Activated naive CD4-positive, alpha-beta T cell treated with anti-CD3 and anti-CD28 coated beads, Interleukin-2, amount 50 U/mL, for 16 hours (primary cell): ENCODE results near the gene CPLX1.

Source experiments
- DNase-seq: peaks from one replicate; pipeline ENCODE4 v3.0.0-alpha.2; 2020

Gene CPLX1

DNA sequence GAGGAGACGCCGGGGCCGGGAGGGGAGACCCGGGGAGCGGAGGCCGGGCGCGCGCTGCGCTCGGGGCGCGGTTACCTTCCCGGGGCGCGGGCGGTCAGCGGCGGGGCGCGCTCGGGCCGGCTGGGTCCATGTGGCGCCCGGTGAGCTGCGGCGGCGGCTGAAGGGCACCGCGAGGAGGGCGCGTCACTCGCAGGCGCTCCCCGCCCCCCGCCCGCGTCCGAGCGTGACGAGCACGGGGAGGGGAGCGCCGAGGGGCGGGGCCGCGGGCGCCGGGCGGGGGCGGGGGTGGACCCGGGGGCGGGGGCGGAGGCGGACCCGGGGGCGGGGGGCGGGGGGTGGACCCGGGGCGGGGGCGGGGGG lies at the start of gene CPLX1:
TSS of gene CPLX1 (minus strand) at position 159 of the 360 bp plus-strand sequence. CDS start 1,607 bp downstream, outside the sequence.
- no peak for DNase-seq

GRCh38 chr4:874971-875817 lies 49.3 kb upstream of the CPLX1 start:
- no peak for DNase-seq

GRCh38 chr4:874056-874455 lies 48.1 kb upstream of the CPLX1 start:
- no peak for DNase-seq

DNA sequence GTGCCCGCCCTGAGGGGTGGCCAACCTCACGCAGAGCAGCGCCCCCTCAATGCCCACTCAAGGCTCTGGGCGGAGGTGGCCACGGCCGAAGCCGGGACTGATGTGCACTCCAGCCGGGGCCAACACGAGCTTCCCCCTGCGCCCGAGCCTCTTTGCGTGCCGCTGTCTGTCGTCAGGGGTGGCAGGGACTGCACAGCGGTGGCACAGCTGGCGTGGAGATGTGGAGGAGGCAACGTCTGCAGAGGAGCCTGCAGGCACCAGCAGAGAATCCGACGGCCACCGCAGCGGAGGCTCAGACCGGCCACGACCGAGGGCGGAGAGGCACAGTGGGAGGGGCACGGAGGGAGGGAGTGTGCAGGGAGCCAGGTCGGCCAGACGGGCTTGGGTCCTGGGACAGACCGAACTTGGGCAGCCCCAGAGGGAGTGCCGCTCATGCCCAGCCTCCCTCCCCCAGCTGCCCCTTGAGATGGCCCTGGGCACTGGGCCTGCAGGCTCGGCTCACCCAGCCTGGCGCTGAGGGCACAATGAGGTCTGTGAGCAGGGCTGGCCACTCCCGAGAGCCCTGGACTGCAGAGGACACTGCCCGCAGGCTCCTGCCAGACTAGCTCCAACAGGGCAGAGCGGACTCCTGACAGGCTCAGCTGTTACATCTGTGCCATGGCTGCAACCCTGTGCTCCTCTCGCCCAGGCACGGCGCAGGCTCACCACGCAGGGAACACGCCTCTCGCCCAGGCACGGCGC lies 46.5 kb upstream of the CPLX1 start:
- DNase-seq: no peak

DNA sequence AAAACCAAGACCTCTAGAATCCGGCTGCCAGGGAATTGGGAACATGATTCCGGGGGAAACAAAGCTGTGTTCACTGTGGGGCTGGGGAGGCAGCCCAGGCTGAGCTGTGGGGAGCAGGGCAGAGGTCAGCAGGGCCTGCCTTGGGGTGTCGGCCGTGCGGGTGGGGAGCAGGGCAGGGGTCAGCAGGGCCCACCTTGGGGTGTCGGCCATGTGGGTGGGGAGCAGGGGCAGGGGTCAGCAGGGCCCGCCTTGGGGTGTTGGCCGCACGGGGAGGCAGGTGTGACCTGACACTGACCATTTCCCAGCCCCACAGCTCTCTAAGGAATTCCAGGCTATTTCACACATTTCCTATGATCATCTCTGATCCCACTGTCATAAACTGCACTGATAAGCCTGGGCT lies 45.6 kb upstream of the CPLX1 start:
- DNase-seq: no peak

GRCh38 chr4:870951-871350 lies 45.0 kb upstream of the CPLX1 start:
- DNase-seq: no peak

DNA sequence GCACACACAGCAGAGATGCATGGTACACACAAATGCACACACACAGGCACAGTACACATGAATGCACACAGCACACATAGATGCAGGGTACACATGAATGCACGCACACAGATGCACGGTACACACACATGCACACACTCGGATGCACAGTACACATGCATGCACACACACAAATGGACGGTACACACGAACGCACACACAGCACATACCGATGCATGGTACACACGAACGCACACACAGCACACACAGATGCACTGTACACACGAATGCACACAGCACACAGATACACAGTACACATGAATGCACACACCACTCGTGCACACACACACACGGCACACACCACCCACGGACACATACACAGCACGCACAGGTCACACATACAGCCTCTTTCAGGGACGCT lies 43.8 kb upstream of the CPLX1 start:
- DNase-seq: no peak

- no peak for DNase-seq
These were observed 42.5 kb upstream of the CPLX1 start for GRCh38 chr4:868421-868820.

DNA sequence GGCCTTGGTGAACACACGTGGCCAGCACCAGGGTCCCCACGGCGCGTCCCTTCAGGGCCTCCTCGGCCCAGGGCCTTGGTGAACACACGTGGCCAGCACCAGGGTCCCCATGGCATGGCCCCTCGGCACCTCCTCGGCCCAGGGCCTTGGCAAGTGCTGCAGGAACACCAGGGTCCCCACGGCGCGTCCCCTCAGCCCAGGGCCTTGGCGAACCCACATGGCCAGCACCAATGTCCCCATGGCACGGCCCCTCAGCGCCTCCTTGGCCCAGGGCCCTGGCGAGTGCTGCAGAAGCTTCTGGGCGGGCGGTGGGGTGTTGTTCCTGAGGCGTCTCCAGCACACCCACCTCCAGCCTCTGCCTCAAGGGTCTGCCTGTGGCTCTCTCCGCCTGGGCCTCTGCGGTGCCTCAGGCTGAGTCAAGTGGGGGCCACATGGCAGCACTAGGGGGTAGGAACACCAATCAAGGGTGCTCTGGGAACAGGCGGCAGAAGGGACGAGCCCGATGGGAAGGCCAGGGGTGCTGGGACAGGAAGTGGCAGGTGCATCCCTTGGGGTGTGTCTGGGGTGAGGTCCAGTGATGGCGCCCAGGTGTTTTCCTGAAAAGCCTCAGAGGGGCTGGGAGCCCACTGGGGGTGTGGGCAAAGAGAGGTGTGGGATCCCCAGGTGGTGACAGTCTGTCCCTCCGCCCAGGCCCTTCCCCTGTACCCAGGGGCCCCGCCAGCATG lies 41.8 kb upstream of the CPLX1 start:
- DNase-seq: no peak

DNA sequence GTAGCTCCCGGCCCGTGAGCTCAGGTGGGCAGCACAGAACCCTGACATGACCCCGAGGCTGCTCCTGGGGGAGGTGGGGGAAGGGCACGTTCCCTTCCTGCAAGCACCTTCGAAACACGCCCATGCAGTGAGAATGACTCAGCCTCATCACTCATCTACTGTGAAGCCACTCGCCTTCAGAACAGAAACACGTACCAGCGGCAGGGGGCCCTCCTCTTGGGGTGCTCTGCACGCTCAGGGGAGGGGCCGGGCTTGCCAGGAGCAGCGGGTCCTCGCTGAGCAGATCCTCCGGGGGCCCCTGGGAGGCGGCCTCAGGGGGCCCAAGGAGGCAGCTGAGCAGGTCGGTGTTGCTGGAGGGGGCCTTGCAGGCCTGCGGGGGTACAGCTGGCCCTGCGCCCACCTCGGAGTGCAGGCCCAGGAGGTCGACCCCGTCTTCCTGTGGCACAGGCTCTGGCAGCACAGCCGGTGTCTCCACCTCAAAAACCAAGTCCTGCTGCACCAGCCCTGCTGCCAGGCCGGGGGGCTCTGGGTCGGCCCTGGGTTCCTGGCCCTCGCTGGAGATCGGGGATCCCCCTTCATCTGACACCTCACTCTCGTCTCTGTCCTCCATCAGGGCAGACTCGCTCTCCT lies 40.9 kb upstream of the CPLX1 start:
- no peak for DNase-seq

- no peak for DNase-seq
These were observed 40.3 kb upstream of the CPLX1 start for GRCh38 chr4:866068-866760.

DNA sequence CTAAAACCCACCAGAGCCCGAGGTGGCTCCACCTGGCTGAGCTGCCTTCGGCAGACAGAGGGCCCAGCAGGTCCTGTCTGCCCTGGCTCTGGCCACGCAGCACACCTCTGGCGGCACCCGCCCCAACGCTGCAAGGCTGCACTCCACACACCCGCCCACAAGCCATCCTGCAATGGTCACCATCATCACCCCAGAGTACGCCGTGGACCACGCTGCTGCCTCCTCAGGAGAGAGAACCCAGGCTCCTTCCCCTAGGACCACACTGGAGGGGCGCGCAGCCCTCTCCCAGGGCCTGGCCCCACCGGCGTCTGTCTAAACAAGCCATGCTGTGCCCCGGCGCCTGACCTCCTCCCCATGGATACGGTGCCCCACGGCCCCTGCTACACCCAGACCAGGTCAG lies 39.6 kb upstream of the CPLX1 start:
- no peak for DNase-seq

GRCh38 chr4:865121-865465 lies 39.2 kb upstream of the CPLX1 start:
- no peak for DNase-seq

- DNase-seq: no peak
These were observed 38.7 kb upstream of the CPLX1 start for GRCh38 chr4:864456-865120.

DNA sequence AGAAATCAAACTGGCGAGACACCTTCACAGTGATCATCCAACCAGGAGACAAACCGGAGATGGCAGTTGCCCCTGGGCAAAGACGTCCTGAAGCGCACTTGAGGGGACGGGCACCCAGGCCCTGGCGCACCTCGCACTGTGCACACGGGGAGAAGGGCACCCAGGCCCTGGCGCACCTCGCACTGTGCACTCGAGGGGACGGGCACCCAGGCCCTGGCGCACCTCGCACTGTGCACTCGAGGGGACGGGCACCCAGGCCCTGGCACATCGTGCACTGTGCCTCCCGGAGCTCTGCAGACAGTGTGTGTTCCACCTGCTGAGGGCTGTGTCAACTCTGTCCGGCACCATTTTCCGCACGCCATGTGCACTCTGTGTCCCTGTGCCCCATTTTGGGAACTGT lies 34.6 kb upstream of the CPLX1 start:
- DNase-seq: peak; percentile 6

GRCh38 chr4:859496-859895 lies 33.6 kb upstream of the CPLX1 start:
- DNase-seq: no peak

GRCh38 chr4:858831-859451 lies 33.0 kb upstream of the CPLX1 start:
- DNase-seq: peak; percentile 10

DNA sequence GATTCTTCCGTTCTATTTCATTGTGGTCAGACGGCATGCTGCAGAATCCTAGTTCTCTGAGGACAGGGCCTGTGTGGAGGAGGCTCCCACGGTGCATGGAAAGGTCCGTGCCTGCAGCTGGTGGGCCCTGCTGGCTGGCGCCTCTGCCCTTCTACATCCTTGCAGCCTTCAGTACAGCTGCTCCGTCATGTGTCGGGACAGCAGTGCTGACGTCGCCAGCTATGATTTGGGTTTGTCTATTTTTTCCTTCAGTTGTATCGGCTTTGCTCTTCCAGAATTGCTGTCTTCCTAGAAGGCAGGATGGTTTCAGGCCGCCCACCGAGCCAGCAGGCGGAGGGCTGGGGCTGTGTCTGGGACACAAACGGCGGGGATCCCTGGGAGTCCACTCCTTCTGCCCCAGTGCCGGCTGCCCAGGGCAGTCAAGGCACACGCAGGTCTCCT lies 32.1 kb upstream of the CPLX1 start:
- peak; percentile 5 for DNase-seq

DNA sequence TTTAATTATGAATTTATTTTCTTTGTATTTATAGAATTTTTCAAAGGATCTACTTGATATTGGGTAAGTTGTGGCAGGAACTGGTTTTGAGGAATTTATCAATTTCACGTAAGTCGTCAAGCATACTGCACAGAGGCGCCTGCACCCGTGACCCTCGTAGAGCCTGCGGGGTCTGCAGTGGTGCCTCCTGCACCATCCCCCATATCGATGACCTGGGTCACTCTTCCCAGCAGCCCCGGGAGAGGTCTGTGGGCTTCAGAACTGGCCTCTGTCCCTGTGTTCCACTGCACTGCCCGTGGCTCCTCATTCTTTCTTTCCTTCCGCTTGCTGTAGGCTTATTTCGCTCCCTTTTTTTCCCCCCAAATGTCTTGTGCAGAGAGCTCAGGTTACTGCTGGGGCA lies 31.5 kb upstream of the CPLX1 start:
- peak; percentile 6 for DNase-seq

GRCh38 chr4:856225-856901 lies 30.4 kb upstream of the CPLX1 start:
- peak; percentile 10 for DNase-seq

GRCh38 chr4:855880-856224 lies 29.9 kb upstream of the CPLX1 start:
- DNase-seq: no peak
